ENCODE measurements around the gene FOXL3. TPM values are rescaled to one million over a fixed set of nuclear protein-coding genes. Genes with fewer than 3 reads are reported as not detected.

The FOXL3 gene
- total RNA-seq, 1 donor from 2014 or later, result not detected

DNA sequence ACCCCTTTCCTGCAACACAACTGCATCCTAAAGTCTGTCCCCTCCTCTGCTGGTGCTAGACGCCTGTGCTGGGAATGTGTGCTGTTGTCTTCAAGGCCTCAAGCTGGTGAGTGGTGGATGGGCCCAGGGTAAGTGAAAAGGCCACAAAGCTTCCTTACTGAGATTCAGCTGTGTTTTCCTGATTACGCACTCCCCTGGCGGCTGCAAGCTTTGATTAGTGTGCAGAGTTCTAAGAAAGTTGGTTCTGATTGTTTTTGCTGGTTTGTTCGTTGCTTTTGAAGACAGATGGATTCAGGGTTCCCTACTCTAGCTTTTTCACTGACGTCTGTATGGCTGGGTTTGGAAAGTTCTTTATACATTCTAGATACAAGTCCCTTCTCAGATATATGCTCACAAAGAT is 11.9 kb upstream of the FOXL3 start:
- Mint-ChIP-seq H3K4me1 (ENCODE audit: low read depth) (no peaks in the 10 kb centered on the region), H3K36me3 (ENCODE audit: low read depth) (no peaks in the 10 kb centered on the region), H3K27me3 (ENCODE audit: insufficient read depth) (no peaks in the 10 kb centered on the region), H3K4me3 (no peak overlapping the region), H3K27ac (no peak overlapping the region), H3K9me3 (peaks cover 10% of the 10 kb centered on the region)
- intact Hi-C loops (cut with micrococcal nuclease), result no loop called here
- DNase-seq (ENCODE audit: low spot score), result no peak

DNA sequence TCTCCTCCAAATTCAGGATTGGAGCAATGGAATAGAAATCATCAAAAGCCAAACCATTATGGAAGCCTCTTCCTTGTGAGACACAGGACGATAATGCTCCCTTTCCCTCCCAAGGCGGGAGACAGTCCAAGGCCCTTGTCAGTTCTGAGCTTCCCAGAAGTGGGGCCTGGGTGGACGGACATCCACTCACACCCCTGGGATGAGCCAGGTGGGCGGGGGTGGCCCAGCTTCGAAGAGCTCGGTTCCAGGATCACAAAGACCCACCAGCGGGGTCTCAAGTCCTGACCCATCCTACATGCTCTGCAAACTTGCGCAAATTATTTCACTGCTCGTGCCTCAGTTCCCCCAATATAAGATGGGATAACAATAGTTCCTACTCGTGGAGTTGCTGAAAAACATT is 10.1 kb upstream of the FOXL3 start:
- no peak for DNase-seq (ENCODE audit: low spot score)
- Mint-ChIP-seq H3K4me3 (no peak overlapping the region), H3K36me3 (ENCODE audit: low read depth) (no peaks in the 10 kb centered on the region), H3K4me1 (ENCODE audit: low read depth) (no peaks in the 10 kb centered on the region), H3K27ac (no peak overlapping the region), H3K27me3 (ENCODE audit: insufficient read depth) (no peaks in the 10 kb centered on the region), H3K9me3 (peaks cover 5% of the 10 kb centered on the region)
- intact Hi-C loops (cut with micrococcal nuclease), result no loop called here

DNA sequence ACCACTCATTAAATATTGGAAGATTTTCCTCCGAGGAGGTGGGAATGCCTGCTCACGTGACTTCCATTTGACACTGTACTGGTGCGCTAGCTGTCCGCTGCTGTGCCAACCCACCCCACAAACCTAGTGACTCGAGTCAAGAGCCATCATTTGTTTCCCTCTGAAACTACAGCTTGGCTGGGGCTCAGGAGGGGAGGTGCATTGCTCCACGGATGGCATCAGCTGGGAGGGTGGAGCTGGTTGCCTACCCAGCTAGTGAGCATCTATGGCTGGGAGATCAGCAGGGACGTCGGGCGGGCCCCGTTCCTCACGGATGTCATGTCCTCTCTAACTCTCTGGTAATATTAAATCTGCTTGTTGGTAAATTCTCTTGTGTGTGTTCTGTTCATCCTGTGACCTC is 9.5 kb upstream of the FOXL3 start:
- H3K9me3 Mint-ChIP-seq, result no peaks in the 10 kb centered on the region
- intact Hi-C loops (cut with micrococcal nuclease), result no loop called here
- no peak overlapping the region for H3K4me3 Mint-ChIP-seq
- no peak overlapping the region for H3K27ac Mint-ChIP-seq
- DNase-seq (ENCODE audit: low spot score), result no peak
- H3K36me3 Mint-ChIP-seq (ENCODE audit: low read depth), result no peaks in the 10 kb centered on the region
- no peaks in the 10 kb centered on the region for H3K4me1 Mint-ChIP-seq (ENCODE audit: low read depth)
- peaks cover under 1% of the 10 kb centered on the region for H3K27me3 Mint-ChIP-seq (ENCODE audit: insufficient read depth)

DNA sequence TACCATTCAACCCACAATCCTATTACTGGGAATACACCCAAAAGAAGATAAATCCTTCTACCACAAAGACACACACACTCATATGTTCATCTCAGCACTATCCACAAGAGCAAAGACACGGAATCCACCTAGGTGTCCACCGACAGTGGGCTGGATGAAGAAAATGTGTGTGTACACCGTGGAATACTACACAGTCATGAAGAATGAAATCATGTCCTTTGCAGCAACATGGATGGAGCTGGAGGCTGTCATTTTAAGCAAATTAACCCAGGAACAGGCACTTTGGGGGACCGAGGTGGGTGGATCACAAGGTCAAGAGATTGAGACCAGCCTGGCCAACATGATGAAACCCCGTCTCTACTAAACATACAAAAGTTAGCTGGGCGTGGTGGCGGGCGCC is 8.3 kb upstream of the FOXL3 start:
- no peaks in the 10 kb centered on the region for H3K9me3 Mint-ChIP-seq
- intact Hi-C loops (cut with micrococcal nuclease), result no loop called here

DNA sequence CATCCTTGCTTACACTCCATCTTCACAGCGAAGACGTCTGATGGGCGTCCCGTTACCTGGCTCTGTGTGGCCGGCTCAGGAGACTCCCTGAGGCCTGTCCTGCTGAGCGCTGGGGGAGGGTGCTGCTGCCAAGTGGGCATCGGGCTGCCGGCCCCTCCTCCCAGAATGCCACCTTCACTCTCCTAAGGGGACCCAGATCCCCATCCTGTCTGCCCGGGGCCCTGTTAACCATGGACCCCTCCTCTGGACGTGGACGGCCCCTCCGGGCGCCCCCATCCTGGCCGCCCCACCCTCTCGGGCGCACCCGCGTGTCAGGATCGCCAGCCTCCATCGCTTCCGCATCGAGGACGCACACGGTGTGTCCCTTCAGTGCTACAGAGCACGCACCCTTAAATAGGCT is 7.3 kb upstream of the FOXL3 start:
- DNase-seq (ENCODE audit: low spot score), result no peak
- Mint-ChIP-seq H3K4me1 (ENCODE audit: low read depth) (no peaks in the 10 kb centered on the region), H3K9me3 (no peaks in the 10 kb centered on the region), H3K4me3 (no peak overlapping the region), H3K36me3 (ENCODE audit: low read depth) (no peaks in the 10 kb centered on the region), H3K27ac (no peak overlapping the region), H3K27me3 (ENCODE audit: insufficient read depth) (peaks cover 5% of the 10 kb centered on the region)
- intact Hi-C loops (cut with micrococcal nuclease), result no loop called here

More for the DNA sequence above, 8.3 kb upstream of the FOXL3 start:
- Mint-ChIP-seq H3K4me3 (no peak overlapping the region), H3K27me3 (ENCODE audit: insufficient read depth) (peaks cover 5% of the 10 kb centered on the region), H3K4me1 (ENCODE audit: low read depth) (no peaks in the 10 kb centered on the region), H3K36me3 (ENCODE audit: low read depth) (no peaks in the 10 kb centered on the region), H3K27ac (no peak overlapping the region)
- DNase-seq (ENCODE audit: low spot score), result no peak

DNA sequence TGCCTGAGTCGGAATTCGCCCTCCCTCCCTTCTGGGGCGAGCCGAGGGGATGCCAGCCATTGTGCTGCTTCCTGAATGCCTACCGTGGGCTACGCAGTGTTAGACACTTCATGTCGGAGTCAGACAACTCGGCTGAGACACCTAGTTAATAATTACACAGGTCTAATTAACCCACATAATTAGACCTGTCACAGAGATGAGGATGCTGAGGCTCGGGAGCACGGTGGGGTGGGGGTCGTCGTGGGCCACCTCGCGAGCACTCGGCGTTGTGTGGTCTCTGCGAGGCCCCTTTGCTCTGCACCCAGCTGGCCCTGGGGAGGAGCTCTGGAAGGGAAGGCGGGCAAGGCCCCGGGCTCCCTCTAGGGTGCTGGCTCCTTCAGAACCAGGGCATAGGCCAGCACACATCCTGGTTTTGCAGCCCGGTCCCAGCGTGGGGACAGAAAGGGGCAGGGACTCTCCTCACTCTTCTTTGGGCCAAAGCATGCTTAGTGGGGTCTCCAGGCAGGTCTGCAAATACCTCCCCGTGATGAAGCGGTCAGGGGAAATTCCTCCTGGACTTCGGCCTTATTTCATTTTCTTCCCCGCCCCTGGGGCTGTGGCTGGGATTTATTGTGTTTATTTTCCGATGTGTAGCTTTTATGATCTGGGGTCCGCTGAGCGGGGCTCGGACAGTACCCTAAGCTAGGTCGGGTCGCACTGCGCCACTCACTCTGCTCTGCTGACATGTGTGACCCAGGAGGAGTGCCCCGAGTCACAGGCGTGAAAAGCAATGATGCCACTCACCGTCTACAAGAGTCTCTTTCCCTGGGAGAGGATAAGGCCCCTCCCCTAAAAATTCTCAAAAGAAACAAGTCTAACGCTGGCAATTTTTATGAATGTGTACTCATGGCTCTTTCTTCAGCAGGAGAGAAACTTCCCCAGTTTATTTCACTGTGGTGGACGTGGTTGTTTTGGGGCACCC is 4.9 kb upstream of the FOXL3 start:
- no peaks in the 10 kb centered on the region for H3K4me1 Mint-ChIP-seq (ENCODE audit: low read depth)
- no peaks in the 10 kb centered on the region for H3K9me3 Mint-ChIP-seq
- no peak overlapping the region for H3K27ac Mint-ChIP-seq
- no peak overlapping the region for H3K4me3 Mint-ChIP-seq
- intact Hi-C loops (cut with micrococcal nuclease), result no loop called here
- peaks cover 10% of the 10 kb centered on the region for H3K27me3 Mint-ChIP-seq (ENCODE audit: insufficient read depth)
- H3K36me3 Mint-ChIP-seq (ENCODE audit: low read depth), result no peaks in the 10 kb centered on the region
- no peak for DNase-seq (ENCODE audit: low spot score)

DNA sequence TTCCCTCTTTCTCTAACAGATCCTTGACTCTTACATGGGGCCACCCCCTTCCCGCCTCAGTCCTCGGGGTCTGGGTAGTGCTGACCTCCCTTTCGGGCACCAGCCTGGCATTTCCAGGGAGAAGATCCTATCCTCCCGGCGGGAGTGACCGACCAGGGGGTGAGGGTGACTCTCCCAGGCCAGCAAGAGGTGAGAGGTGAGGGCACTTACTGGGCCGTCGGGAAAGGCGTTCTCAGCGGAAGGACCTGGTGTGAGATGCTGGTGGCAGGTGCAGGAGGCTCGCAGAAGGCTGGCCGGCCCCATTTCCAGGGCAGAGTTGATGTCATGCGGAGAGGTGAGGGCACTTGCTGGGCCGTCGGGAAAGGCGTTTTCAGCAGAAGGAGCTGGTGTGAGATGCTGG is 4.2 kb upstream of the FOXL3 start:
- intact Hi-C loops (cut with micrococcal nuclease), result no loop called here
- Mint-ChIP-seq H3K4me3 (no peak overlapping the region), H3K36me3 (ENCODE audit: low read depth) (no peaks in the 10 kb centered on the region), H3K27ac (no peak overlapping the region), H3K9me3 (no peaks in the 10 kb centered on the region), H3K27me3 (ENCODE audit: insufficient read depth) (peaks cover 11% of the 10 kb centered on the region), H3K4me1 (ENCODE audit: low read depth) (no peaks in the 10 kb centered on the region)
- no peak for DNase-seq (ENCODE audit: low spot score)

DNA sequence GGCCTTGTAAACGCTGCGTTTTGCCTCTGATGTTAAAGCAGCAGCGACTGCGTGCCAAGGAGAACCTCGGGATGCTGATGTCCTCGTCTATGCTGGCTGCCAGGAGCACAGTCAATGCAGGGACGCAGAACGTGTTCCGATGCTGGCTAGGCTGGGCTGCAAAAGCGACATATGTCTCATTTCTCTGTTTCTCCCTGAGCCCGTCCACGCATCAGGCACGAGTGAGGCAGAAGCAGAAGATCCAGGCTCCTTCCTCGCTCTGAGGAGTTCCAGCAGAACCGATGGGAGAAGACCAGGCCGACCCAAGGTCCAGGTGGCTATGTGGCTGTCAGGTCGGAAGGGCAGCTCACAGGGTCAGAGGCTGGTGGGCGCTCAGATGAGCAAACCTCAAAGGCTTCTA is 3.7 kb upstream of the FOXL3 start:
- no peak for DNase-seq (ENCODE audit: low spot score)
- Mint-ChIP-seq H3K27me3 (ENCODE audit: insufficient read depth) (peaks cover 11% of the 10 kb centered on the region), H3K4me1 (ENCODE audit: low read depth) (no peaks in the 10 kb centered on the region), H3K27ac (no peak overlapping the region), H3K9me3 (no peaks in the 10 kb centered on the region), H3K4me3 (no peak overlapping the region), H3K36me3 (ENCODE audit: low read depth) (no peaks in the 10 kb centered on the region)
- intact Hi-C loops (cut with micrococcal nuclease), result no loop called here

DNA sequence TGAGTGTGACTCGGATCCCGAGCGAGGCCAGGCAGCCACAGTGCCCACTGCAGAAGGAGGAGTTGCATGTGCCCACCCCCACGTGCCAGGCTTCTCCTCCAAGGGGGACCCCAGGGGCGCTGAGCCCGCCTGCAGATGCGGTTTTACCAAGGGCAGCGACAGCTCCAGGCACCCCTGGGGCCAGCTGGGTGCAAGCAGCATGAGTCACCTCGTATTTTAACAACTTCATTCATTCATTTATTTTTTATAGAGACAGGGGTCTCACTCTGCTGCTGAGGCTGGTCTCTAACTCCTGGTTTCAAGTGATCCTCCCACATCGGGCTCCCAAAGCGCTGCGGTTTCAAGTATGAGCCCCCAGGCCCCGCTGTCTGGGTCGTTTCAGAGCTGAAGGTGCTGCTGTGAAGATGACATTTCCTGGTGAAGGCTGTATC is 1.3 kb upstream of the FOXL3 start:
- Mint-ChIP-seq H3K36me3 (ENCODE audit: low read depth) (no peaks in the 10 kb centered on the region), H3K4me3 (no peak overlapping the region), H3K9me3 (no peaks in the 10 kb centered on the region), H3K4me1 (ENCODE audit: low read depth) (no peaks in the 10 kb centered on the region), H3K27me3 (ENCODE audit: insufficient read depth) (peaks cover 28% of the 10 kb centered on the region), H3K27ac (no peak overlapping the region)
- no peak for DNase-seq (ENCODE audit: low spot score)
- intact Hi-C loops (cut with micrococcal nuclease), result no loop called here

DNA sequence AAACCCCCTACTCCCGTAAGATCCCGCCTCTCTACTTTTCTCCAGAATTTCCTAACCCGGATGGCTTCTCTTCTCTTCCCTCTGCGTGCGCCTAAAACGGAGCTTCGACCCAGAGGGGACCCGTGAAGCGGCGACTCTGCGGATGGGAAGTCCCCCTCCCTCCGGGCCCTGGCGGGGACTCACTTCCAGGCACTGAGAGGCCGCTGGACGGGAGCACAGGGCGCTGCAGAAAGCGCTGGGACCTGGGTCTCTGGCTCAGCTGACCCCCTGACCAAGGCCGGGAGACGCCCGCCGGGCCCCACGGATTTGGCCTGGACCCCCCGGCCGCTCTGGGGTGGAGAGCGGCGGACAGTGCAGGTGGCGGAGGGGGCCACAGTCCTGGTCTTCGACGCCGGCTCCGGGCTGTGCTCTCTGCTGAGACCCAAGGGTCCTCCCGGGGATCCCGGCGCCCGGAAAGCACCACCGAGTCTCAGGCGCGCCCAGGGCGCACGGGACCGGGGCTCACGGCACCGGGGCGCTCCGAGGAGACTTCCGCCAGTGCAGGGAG is 688 bp upstream of the FOXL3 start:
- Mint-ChIP-seq H3K4me3 (no peak overlapping the region), H3K4me1 (ENCODE audit: low read depth) (no peaks in the 10 kb centered on the region), H3K9me3 (no peaks in the 10 kb centered on the region), H3K27ac (no peak overlapping the region), H3K36me3 (ENCODE audit: low read depth) (no peaks in the 10 kb centered on the region), H3K27me3 (ENCODE audit: insufficient read depth) (peaks cover 28% of the 10 kb centered on the region)
- no peak for DNase-seq (ENCODE audit: low spot score)
- intact Hi-C loops (cut with micrococcal nuclease), result no loop called here

DNA sequence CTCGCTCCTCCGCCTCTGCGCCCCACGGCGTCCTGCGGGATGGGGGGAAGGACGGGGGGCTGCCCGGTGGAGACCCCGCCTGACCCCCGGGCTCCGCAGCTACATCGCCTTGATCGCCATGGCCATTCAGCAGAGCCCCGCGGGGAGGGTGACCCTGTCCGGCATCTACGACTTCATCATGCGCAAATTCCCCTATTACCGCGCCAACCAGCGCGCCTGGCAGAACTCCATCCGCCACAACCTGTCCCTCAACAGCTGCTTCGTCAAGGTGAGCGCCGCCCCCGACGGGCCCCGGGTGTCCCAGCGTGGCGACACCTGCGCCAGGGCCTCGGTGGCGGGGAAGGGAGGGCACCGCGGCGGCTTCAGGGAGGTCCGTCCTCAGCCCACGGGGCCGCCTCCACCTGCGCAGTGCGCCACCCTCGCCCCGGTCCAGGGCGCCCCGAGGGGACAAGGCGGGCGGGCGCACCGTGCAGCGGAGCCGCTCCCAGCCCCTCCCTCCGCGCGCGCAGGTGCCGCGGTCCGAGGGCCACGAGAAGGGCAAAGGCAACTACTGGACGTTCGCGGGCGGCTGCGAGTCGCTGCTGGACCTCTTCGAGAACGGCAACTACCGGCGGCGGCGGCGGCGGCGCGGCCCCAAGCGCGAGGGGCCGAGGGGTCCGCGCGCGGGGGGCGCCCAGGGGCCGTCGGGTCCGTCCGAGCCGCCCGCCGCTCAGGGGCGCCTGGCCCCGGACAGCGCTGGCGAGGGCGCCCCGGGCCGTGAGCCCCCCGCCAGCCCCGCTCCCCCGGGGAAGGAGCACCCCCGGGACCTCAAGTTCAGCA is 793 bp downstream of the FOXL3 start:
- Mint-ChIP-seq H3K27ac (no peak overlapping the region), H3K4me3 (no peak overlapping the region)

DNA sequence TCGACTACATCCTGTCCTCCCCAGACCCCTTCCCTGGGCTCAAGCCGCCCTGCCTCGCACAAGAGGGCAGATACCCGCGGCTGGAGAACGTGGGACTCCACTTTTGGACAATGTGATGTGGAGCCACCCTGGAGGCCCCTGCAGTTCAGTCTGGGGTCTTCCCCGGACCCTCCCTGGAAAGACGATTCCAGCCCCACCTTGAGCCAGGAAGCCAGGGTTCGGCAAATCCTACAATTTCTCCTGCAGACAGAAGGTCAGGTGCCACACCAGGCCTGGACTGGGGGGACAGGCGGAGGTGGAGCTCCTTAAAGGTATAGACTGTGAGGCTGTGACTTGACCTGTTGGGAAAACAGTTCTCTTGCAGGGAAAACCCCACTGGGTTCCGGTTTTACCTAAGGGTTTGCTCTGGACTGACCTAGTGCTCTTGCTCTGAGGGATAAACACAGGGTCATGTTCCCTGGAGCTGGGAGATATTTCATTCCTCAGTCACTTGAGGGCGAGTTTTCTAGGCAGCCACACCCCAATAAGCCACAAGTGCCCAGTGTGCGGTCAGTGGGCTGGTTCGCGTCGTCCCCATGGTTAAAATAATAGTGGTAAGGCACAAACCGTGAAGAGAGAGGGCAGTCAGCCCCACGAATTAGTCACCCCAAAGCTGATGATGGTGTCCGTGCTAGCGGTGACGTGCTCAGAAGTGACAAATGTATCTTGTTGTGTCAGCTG is 1.6 kb downstream of the FOXL3 start:
- peaks cover 23% of the 10 kb centered on the region for H3K27me3 Mint-ChIP-seq (ENCODE audit: insufficient read depth)

More for the DNA sequence above, 793 bp downstream of the FOXL3 start:
- H3K9me3 Mint-ChIP-seq, result no peaks in the 10 kb centered on the region
- DNase-seq (ENCODE audit: low spot score), result no peak
- intact Hi-C loops (cut with micrococcal nuclease), result no loop called here
- H3K4me1 Mint-ChIP-seq (ENCODE audit: low read depth), result no peaks in the 10 kb centered on the region
- H3K36me3 Mint-ChIP-seq (ENCODE audit: low read depth), result no peaks in the 10 kb centered on the region
- H3K27me3 Mint-ChIP-seq (ENCODE audit: insufficient read depth), result peaks cover 25% of the 10 kb centered on the region

More for the DNA sequence above, 1.6 kb downstream of the FOXL3 start:
- intact Hi-C loops (cut with micrococcal nuclease), result no loop called here
- Mint-ChIP-seq H3K27ac (no peak overlapping the region), H3K4me1 (ENCODE audit: low read depth) (no peaks in the 10 kb centered on the region), H3K9me3 (no peaks in the 10 kb centered on the region), H3K36me3 (ENCODE audit: low read depth) (no peaks in the 10 kb centered on the region), H3K4me3 (no peak overlapping the region)
- no peak for DNase-seq (ENCODE audit: low spot score)
